H1 (cell line): ENCODE results near the gene ALKBH1. TPM values are rescaled to one million over a fixed set of nuclear protein-coding genes. Genes with fewer than 3 reads are reported as not detected.

Experiments used
- CHD1 ChIP-seq: IDR thresholded peaks from 2 replicates; pipeline ENCODE4 v1.6.1; 2012; ENCODE audit warnings: low read depth, low read length, improper control_type of control experiment
- CTBP2 ChIP-seq: IDR thresholded peaks from 2 replicates; pipeline ENCODE4 v1.7.0; 2011; ENCODE audit warnings: borderline replicate concordance, mild to moderate bottlenecking, moderate library complexity, mixed read lengths, low read length; ENCODE audit not compliant: insufficient read depth, insufficient read length
- EZH2 ChIP-seq: fragments of 200-600 bp; sonication (generic); IDR thresholded peaks from 2 replicates; pipeline ENCODE4 v1.7.1; 2012; ENCODE audit warnings: low read depth, mild to moderate bottlenecking, moderate library complexity, low read length, inconsistent platforms; ENCODE audit not compliant: severe bottlenecking
- TEAD4 ChIP-seq: IDR thresholded peaks from 2 replicates; pipeline ENCODE4 v1.6.1; 2012; ENCODE audit warnings: low read depth, low read length, inconsistent platforms, mixed read lengths
- YY1 ChIP-seq: IDR thresholded peaks from 2 replicates; pipeline ENCODE4 v1.6.1; 2011; ENCODE audit warnings: low read depth, mild to moderate bottlenecking, low read length
- polyA plus RNA-seq, 7 experiments: library from polyadenylated mRNA; depleted of rRNA in 3 of 7; stranded (reverse) in 5 of 7; unstranded in 2 of 7; fragments of >200 nt in 5 of 7; fragments of 200-250 nt in 2 of 7; gene quantifications; 1 replicate in 5 of 7; 2 replicates in 1 of 7; 4 replicates in 1 of 7; pipeline versions ENCODE4 v1.2.1 to v1.2.3, GENCODE V29; 2011 to 2013; ENCODE audit warnings: missing spikeins in 2 of 7, mixed read lengths in 2 of 7
- total RNA-seq: library from RNA; stranded (reverse); fragmentation: NEBNext Ultra II Directional; extraction: Animal tissue kit (Norgen Biotek cat#: 25700); gene quantifications from 2 replicates; pipeline ENCODE4 v1.2.1, GENCODE V29; 2021

ALKBH1 gene
- total and polyA plus RNA-seq, 2 of the 8 experiments (the other 6 are each of a cell fraction or from before 2014, with no cell fraction given): 14.3 to 20.0 TPM

DNA sequence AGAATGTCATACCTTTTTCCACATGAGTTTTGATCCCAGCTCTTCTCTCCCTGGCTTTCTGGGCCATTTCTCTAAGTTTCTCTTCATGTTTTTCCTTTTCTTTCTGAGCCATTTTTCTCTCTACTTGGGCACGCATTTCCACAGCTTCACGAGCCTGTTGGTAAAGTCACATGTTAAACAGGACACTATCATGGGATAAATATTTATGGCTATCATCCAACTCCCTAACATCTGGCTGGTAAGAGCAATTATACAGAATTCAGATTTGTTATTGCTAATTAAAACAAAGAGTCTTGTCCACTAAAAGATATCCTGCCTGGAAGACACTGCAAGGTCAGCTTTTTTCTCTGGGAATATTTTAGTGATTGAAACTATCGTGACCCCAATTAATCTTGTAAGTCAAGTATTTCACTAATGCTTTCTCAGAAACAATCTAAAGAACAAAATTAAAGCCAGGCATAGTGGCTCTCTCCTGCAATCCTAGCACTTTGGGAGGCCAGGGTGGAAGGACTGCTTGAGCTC, 23.2 kb upstream of the ALKBH1 start (continued):
- TF ChIP-seq EZH2 (no peak), CHD1 (no peak), CTBP2 (no peak), YY1 (no peak), TEAD4 (no peak)
